Measurements from ENCODE around the gene ERVFRD-1. TPM values are rescaled to one million over a fixed set of nuclear protein-coding genes. Genes with fewer than 3 reads are reported as not detected.
A peak's percentile ranks its signal among the peaks of the same experiment; 100 is the strongest.

Gene ERVFRD-1
- total RNA-seq, 1 donor from 2014 or later = not detected

GRCh38 chr6:11142296-11143027 lies 30.9 kb upstream of the ERVFRD-1 start:
- no peak for TF ChIP-seq CTCF (IDR thresholded peaks at IDR 0.05)
- Mint-ChIP-seq H3K27ac (ENCODE audit: unreplicated experiment) (no peak overlapping the region), H3K4me3 (ENCODE audit: unreplicated experiment) (no peak overlapping the region), H3K9me3 (ENCODE audit: unreplicated experiment) (peaks cover 4% of the 10 kb centered on the region), H3K27me3 (ENCODE audit: unreplicated experiment) (no peaks in the 10 kb centered on the region), H3K4me1 (ENCODE audit: unreplicated experiment) (peaks cover 31% of the 10 kb centered on the region), H3K36me3 (ENCODE audit: unreplicated experiment) (peaks cover 4% of the 10 kb centered on the region)
- no peak for DNase-seq (ENCODE audit: extremely low spot score, unreplicated experiment)

- H3K27me3 Mint-ChIP-seq (ENCODE audit: unreplicated experiment) = no peaks in the 10 kb centered on the region
- no peak for TF ChIP-seq CTCF (IDR thresholded peaks at IDR 0.05)
- H3K36me3 Mint-ChIP-seq (ENCODE audit: unreplicated experiment) = peaks cover 5% of the 10 kb centered on the region
- no peak overlapping the region for H3K27ac Mint-ChIP-seq (ENCODE audit: unreplicated experiment)
- H3K9me3 Mint-ChIP-seq (ENCODE audit: unreplicated experiment) = peaks cover 4% of the 10 kb centered on the region
- H3K4me3 Mint-ChIP-seq (ENCODE audit: unreplicated experiment) = no peak overlapping the region
- no peak for DNase-seq (ENCODE audit: extremely low spot score, unreplicated experiment)
- H3K4me1 Mint-ChIP-seq (ENCODE audit: unreplicated experiment) = peaks cover 34% of the 10 kb centered on the region
Measured at GRCh38 chr6:11141295-11141694, 29.8 kb upstream of the ERVFRD-1 start.

DNA sequence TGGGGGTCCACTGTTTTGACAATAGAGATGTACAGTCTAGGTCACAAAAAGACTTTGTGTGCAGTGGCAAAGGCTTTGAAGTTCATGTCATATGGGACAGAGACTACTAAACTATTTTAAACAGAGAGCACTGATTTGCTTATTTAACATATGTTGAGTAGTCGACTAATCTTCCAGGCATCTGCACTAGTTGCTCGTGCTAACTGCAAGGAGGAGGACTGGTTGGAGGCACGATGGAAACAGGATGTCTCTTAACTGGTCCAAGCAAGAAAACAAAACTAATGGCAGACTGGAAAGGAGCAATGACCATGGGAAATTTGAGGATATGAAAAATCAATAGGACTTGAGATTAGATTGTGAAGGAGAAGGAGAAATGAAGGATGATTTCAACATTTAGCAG lies 28.5 kb upstream of the ERVFRD-1 start:
- H3K27me3 Mint-ChIP-seq (ENCODE audit: unreplicated experiment) = no peaks in the 10 kb centered on the region
- no peak overlapping the region for H3K27ac Mint-ChIP-seq (ENCODE audit: unreplicated experiment)

GRCh38 chr6:11139051-11139960 lies 27.8 kb upstream of the ERVFRD-1 start:
- DNase-seq (ENCODE audit: extremely low spot score, unreplicated experiment) = no peak
- H3K4me3 Mint-ChIP-seq (ENCODE audit: unreplicated experiment) = no peak overlapping the region
- H3K36me3 Mint-ChIP-seq (ENCODE audit: unreplicated experiment) = peaks cover 19% of the 10 kb centered on the region
- no peaks in the 10 kb centered on the region for H3K27me3 Mint-ChIP-seq (ENCODE audit: unreplicated experiment)
- H3K9me3 Mint-ChIP-seq (ENCODE audit: unreplicated experiment) = peaks cover 4% of the 10 kb centered on the region
- peaks cover 39% of the 10 kb centered on the region for H3K4me1 Mint-ChIP-seq (ENCODE audit: unreplicated experiment)
- no peak for TF ChIP-seq CTCF (IDR thresholded peaks at IDR 0.05)
- H3K27ac Mint-ChIP-seq (ENCODE audit: unreplicated experiment) = peak overlapping the region; percentile 59

More for the DNA sequence above, 28.5 kb upstream of the ERVFRD-1 start:
- DNase-seq (ENCODE audit: extremely low spot score, unreplicated experiment) = no peak
- H3K9me3 Mint-ChIP-seq (ENCODE audit: unreplicated experiment) = peaks cover 4% of the 10 kb centered on the region
- H3K4me1 Mint-ChIP-seq (ENCODE audit: unreplicated experiment) = peaks cover 37% of the 10 kb centered on the region
- H3K36me3 Mint-ChIP-seq (ENCODE audit: unreplicated experiment) = peaks cover 16% of the 10 kb centered on the region
- no peak for TF ChIP-seq CTCF (IDR thresholded peaks at IDR 0.05)
- no peak overlapping the region for H3K4me3 Mint-ChIP-seq (ENCODE audit: unreplicated experiment)

GRCh38 chr6:11136809-11137208 lies 25.3 kb upstream of the ERVFRD-1 start:
- peaks cover 4% of the 10 kb centered on the region for H3K9me3 Mint-ChIP-seq (ENCODE audit: unreplicated experiment)
- no peak overlapping the region for H3K4me3 Mint-ChIP-seq (ENCODE audit: unreplicated experiment)
- no peak for DNase-seq (ENCODE audit: extremely low spot score, unreplicated experiment)
- no peaks in the 10 kb centered on the region for H3K27me3 Mint-ChIP-seq (ENCODE audit: unreplicated experiment)
- H3K27ac Mint-ChIP-seq (ENCODE audit: unreplicated experiment) = no peak overlapping the region
- H3K36me3 Mint-ChIP-seq (ENCODE audit: unreplicated experiment) = peaks cover 21% of the 10 kb centered on the region
- H3K4me1 Mint-ChIP-seq (ENCODE audit: unreplicated experiment) = peaks cover 56% of the 10 kb centered on the region
- no peak for TF ChIP-seq CTCF (IDR thresholded peaks at IDR 0.05)

Measured in osteocyte (in vitro differentiated cells).